NT2/D1 (cell line): ENCODE data around the gene CEP135.

Experiments
- DNase-seq: peaks from one replicate; pipeline ENCODE4 v3.0.0-alpha.2; 2011; ENCODE audit warnings: low read depth, low spot score
- H3K27me3 ChIP-seq: 2 replicates; pipeline ENCODE4 v1.6.0; 2011; ENCODE audit warnings: mild to moderate bottlenecking; ENCODE audit not compliant: insufficient read length, insufficient read depth
- H3K36me3 ChIP-seq: 2 replicates; pipeline ENCODE4 v1.6.1; 2011; ENCODE audit warnings: mild to moderate bottlenecking, low read length, mixed read lengths; ENCODE audit not compliant: insufficient read depth, insufficient read length
- H3K4me1 ChIP-seq: 2 replicates; pipeline ENCODE4 v1.5.1; 2011; ENCODE audit not compliant: insufficient read depth, insufficient read length
- H3K4me3 ChIP-seq: 2 replicates; pipeline ENCODE4 v1.5.1; 2011; ENCODE audit warnings: low read depth; ENCODE audit not compliant: insufficient read length
- H3K9ac ChIP-seq: 2 replicates; pipeline ENCODE4 v1.6.0; 2011; ENCODE audit warnings: low read depth; ENCODE audit not compliant: insufficient read length
- H3K9me3 ChIP-seq: 2 replicates; pipeline ENCODE4 v1.5.1; 2011; ENCODE audit warnings: mild to moderate bottlenecking, low read length; ENCODE audit not compliant: insufficient read depth
- SUZ12 ChIP-seq: IDR thresholded peaks from 2 replicates; pipeline ENCODE4 v1.6.1; 2011; ENCODE audit not compliant: insufficient read length, insufficient read depth; ENCODE audit errors: extremely low read depth
- YY1 ChIP-seq: IDR thresholded peaks from 2 replicates; pipeline ENCODE4 v1.6.1; 2011; ENCODE audit not compliant: insufficient read length, insufficient read depth
- ZNF274 ChIP-seq: IDR thresholded peaks from 2 replicates; pipeline ENCODE4 v1.6.1; 2011; ENCODE audit warnings: mild to moderate bottlenecking, low read depth, low read length

CEP135 gene

DNA sequence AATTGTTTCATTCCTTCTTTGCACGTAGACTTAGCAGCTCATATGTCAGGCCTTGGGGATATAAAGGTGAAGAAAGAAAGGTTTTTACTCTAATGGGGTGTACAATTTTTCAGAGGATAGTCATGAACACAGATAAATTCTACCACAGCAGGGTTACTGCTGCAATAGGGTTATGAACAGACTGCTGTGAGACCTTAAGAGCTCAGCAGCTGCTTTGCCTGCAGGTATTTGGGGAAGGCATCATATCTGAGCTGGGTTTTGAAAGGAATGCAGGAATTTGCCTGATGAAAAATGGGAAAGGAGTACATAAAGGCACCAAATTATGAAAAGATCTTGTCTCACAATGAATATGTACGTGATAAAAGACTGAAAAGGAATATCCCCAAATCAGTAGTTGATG is 128.9 kb downstream of the CEP135 start:
- H3K4me1 ChIP-seq = no peaks in the 10 kb centered on the region
- H3K4me3 ChIP-seq = no peak overlapping the region
- H3K9me3 ChIP-seq = peaks cover 35% of the 10 kb centered on the region
- H3K36me3 ChIP-seq = no peaks in the 10 kb centered on the region
- no peaks in the 10 kb centered on the region for H3K27me3 ChIP-seq
- no peak overlapping the region for H3K9ac ChIP-seq
- no peak for DNase-seq
- TF ChIP-seq YY1 (no peak), ZNF274 (no peak), SUZ12 (no peak)

DNA sequence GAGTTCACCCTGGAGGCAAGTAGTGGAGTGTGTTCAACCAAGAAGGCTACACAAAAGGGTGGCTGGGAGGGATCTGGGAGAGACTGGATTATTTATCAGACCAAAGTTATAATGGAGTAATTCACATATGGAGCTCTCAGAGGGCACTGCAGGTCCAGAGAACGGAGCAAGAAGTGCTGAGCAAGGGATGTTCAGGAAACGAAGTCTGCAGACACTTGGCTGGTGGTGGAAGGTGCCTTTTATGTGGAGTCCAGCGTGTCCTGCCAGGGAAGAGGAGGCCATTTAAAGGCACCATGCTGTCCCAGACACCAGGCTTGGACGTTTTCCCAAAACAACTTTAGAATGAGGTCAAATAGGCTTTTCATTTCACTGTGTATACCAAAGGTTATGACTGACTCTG is 130.1 kb downstream of the CEP135 start:
- Histone ChIP-seq H3K36me3 (no peaks in the 10 kb centered on the region), H3K9me3 (peaks cover 35% of the 10 kb centered on the region), H3K4me3 (no peak overlapping the region), H3K9ac (no peak overlapping the region), H3K4me1 (no peaks in the 10 kb centered on the region), H3K27me3 (no peaks in the 10 kb centered on the region)
- TF ChIP-seq SUZ12 = no peak
- TF ChIP-seq ZNF274 = no peak
- TF ChIP-seq YY1 = no peak
- no peak for DNase-seq

DNA sequence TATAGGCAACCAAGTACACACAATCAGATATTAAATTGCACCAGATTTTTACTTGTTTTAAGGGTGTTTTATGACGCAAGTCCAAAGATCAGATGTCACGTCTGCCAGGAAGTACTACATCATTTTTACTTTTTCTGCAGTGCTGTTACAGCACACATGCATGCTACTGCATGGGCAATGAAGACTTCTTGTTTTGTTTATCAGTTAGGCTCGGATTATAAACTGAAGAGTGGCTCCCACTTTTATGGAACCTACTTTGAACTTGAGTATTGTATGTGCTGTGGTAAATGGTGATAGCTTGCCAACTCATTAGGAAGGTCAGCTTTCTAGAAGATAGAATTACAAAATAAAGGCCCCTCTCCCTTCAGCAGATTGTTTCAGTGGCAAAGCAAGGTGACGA is 131.6 kb downstream of the CEP135 start:
- DNase-seq = no peak
- TF ChIP-seq SUZ12 (no peak), YY1 (no peak), ZNF274 (no peak)
- H3K36me3 ChIP-seq = no peaks in the 10 kb centered on the region
- H3K27me3 ChIP-seq = no peaks in the 10 kb centered on the region
- H3K9ac ChIP-seq = no peak overlapping the region
- peaks cover 35% of the 10 kb centered on the region for H3K9me3 ChIP-seq
- no peaks in the 10 kb centered on the region for H3K4me1 ChIP-seq
- H3K4me3 ChIP-seq = no peak overlapping the region

DNA sequence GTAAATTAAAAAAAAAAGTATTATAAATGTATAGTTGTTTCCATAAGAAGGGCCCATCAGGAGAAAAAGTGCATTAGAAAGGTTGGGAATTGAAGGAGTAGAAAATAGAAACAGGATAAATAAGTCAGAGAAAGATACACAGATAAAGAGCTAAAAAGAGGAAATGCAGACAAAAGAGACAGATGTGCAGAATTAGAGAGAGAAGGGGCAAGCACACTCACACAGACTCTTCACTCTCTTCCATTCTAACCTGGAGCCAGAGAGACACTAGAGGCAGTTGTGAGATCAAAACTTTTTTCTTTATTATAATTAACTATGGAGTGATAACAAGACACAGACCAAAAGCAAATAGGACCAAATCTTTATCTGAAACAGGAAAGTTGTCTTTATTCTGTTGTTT is 134.1 kb downstream of the CEP135 start:
- no peaks in the 10 kb centered on the region for H3K36me3 ChIP-seq
- DNase-seq = no peak
- no peaks in the 10 kb centered on the region for H3K27me3 ChIP-seq
- H3K9me3 ChIP-seq = peaks cover 12% of the 10 kb centered on the region
- H3K4me3 ChIP-seq = no peak overlapping the region
- no peak for TF ChIP-seq ZNF274
- H3K9ac ChIP-seq = no peak overlapping the region
- H3K4me1 ChIP-seq = no peaks in the 10 kb centered on the region
